GM12878 (cell line): Measurements from ENCODE around the gene AQP9. TPM values are rescaled to one million over a fixed set of nuclear protein-coding genes. Genes with fewer than 3 reads are reported as not detected.

Source experiments
- ATAC-seq: fragments of 200-7000 bp; cut with Tn5 transposase; 3 replicates; pipeline ENCODE4 v1.9.1; 2020; ENCODE audit warnings: mild to moderate bottlenecking, moderate library complexity
- BruUV-seq: library from RNA; stranded (reverse); fragments of 400-500 nt; replicated peaks from 2 replicates; lab custom pipeline; 2021; lab: Mats Ljungman, UMichigan
- CTCF ChIA-PET: fragments of 300-600 bp; sonication (Branson Sonifier 250); formaldehyde crosslinking; extraction: SDS; loops from one replicate; lab custom pipeline; 2021; ENCODE audit warnings: inconsistent platforms; lab: Yijun Ruan, JAX
- POLR2A ChIA-PET: fragments of 350-600 bp; formaldehyde crosslinking; extraction: SDS; loops from one replicate; lab custom pipeline; 2021; ENCODE audit warnings: inconsistent platforms; lab: Charles Lee
- RAD21 ChIA-PET: fragments of 300-600 bp; sonication (Branson Sonifier 250); formaldehyde crosslinking; loops from one replicate; lab custom pipeline; 2023; ENCODE audit warnings: antibody characterized with exemption; ENCODE audit not compliant: unreplicated experiment; lab: Charles Lee
- SMC1A ChIA-PET: fragments of 300-600 bp; sonication (Branson Sonifier 250); formaldehyde crosslinking; loops from one replicate; lab custom pipeline; 2023; ENCODE audit not compliant: unreplicated experiment, uncharacterized antibody; lab: Charles Lee
- DNase-seq: peaks from one replicate; pipeline ENCODE4 v3.0.0-alpha.2; 2011; ENCODE audit warnings: low read depth, low spot score
- FAIRE-seq: peaks from 3 replicates; lab custom pipeline; 2011; peaks lifted over from hg19 to GRCh38; lab: Jason Lieb, UNC
- H2AFZ ChIP-seq: 2 replicates; pipeline ENCODE4 v1.6.0; 2011; ENCODE audit warnings: low read depth, low read length, control low read depth; ENCODE audit not compliant: control insufficient read depth
- H3K27ac ChIP-seq: 2 replicates; pipeline ENCODE4 v1.5.1; 2011; ENCODE audit warnings: control low read depth; ENCODE audit not compliant: control insufficient read depth, insufficient read depth
- H3K27me3 ChIP-seq, 2 experiments: replicated peaks in 1 of 2; 2 replicates each; pipeline versions ENCODE4 v1.6.0 to v1.6.1; 2011; ENCODE audit warnings: low read length in 1 of 2; ENCODE audit not compliant: control insufficient read depth in 2 of 2, insufficient read depth in 2 of 2
- H3K36me3 ChIP-seq, 2 experiments: 2 replicates each; pipeline ENCODE4 v1.5.1; 2011; ENCODE audit warnings: low read length in 1 of 2; ENCODE audit not compliant: control insufficient read depth in 2 of 2, insufficient read depth in 2 of 2
- H3K4me1 ChIP-seq: 2 replicates; pipeline ENCODE4 v1.6.1; 2011; ENCODE audit warnings: mild to moderate bottlenecking, low read length, moderate library complexity, mixed read lengths; ENCODE audit not compliant: control insufficient read depth, insufficient read depth
- H3K4me2 ChIP-seq: 2 replicates; pipeline ENCODE4 v1.6.0; 2011; ENCODE audit warnings: control low read depth; ENCODE audit not compliant: control insufficient read depth, insufficient read depth
- H3K4me3 ChIP-seq: fragments of 200-600 bp; sonication (generic); 2 replicates; pipeline ENCODE4 v1.5.1; 2016
- H3K79me2 ChIP-seq: 2 replicates; pipeline ENCODE4 v1.6.0; 2011; ENCODE audit warnings: low read length; ENCODE audit not compliant: control insufficient read depth, insufficient read depth
- H3K9ac ChIP-seq: 2 replicates; pipeline ENCODE4 v1.8.0; 2011; ENCODE audit warnings: low read length, control low read depth, mixed read lengths; ENCODE audit not compliant: control insufficient read depth, insufficient read depth
- H3K9me3 ChIP-seq: replicated peaks from 3 replicates; pipeline ENCODE4 v1.5.1; 2011; ENCODE audit warnings: mild to moderate bottlenecking, low read length; ENCODE audit not compliant: control insufficient read depth, insufficient read depth
- H4K20me1 ChIP-seq: 2 replicates; pipeline ENCODE4 v1.6.0; 2011; ENCODE audit not compliant: control insufficient read depth, insufficient read depth
- FOXK2 ChIP-seq: fragments of 450-650 bp; IDR thresholded peaks from 2 replicates; pipeline ENCODE4 v1.6.1; 2017; ENCODE audit warnings: mild to moderate bottlenecking, moderate library complexity
- GATAD2B ChIP-seq: fragments of 450-650 bp; conservative IDR thresholded peaks from 2 replicates; pipeline ENCODE4 v1.6.1; 2017; ENCODE audit warnings: low read depth, mild to moderate bottlenecking, moderate library complexity
- POLR2AphosphoS5 ChIP-seq: IDR thresholded peaks from 2 replicates; pipeline ENCODE4 v1.6.1; 2011; ENCODE audit warnings: mild to moderate bottlenecking, low read length, inconsistent platforms
- RBBP5 ChIP-seq: fragments of 200-600 bp; sonication (generic); conservative IDR thresholded peaks from 2 replicates; pipeline ENCODE4 v1.6.1; 2016
- TCF7 ChIP-seq: IDR thresholded peaks from 2 replicates; pipeline ENCODE4 v1.6.1; 2014; ENCODE audit warnings: antibody characterized with exemption, borderline replicate concordance
- ZNF217 ChIP-seq: fragments of 450-650 bp; IDR thresholded peaks from 2 replicates; pipeline ENCODE4 v1.6.1; 2017; ENCODE audit warnings: antibody characterized with exemption, mild to moderate bottlenecking
- WGBS: methylation state at CpG from one replicate; pipeline ENCODE4 v1.1.6; 2016; ENCODE audit warnings: low lambda C conversion rate; ENCODE audit not compliant: insufficient replicate concordance, insufficient coverage; ENCODE audit errors: missing lambda C conversion rate; 5-methylcytosine and 5-hydroxymethylcytosine counted together
- in situ Hi-C: fragments of 300-500 bp; cut with MboI; formaldehyde crosslinking; loops from 9 replicates; pipeline ENCODE4 v1.14.3; 2018; ENCODE audit warnings: mixed read lengths
- intact Hi-C: fragments of 100-400 bp; cut with micrococcal nuclease; formaldehyde crosslinking; loops from one replicate; pipeline ENCODE4 v1.14.2; 2022; ENCODE audit not compliant: unreplicated experiment
- polyA plus RNA-seq, 11 experiments: library from polyadenylated mRNA; depleted of rRNA in 4 of 11; unstranded in 6 of 11; stranded (reverse) in 5 of 11; fragments of >200 nt; fragmentation: Nextera tagmentation in 4 of 11; fragmentation: Illumina TruSeq in 1 of 11; extraction: Ambion mirVana in 4 of 11; extraction: Trizol in 1 of 11; gene quantifications; 1 replicate in 1 of 11; 2 replicates in 10 of 11; pipeline versions ENCODE4 v1.2.1 to v1.2.3, GENCODE V29; 2011 to 2016; ENCODE audit warnings: inconsistent platforms in 2 of 11, missing spikeins in 2 of 11, low read depth in 1 of 11
- total RNA-seq, 4 experiments: library from RNA; depleted of rRNA in 3 of 4; stranded (reverse); fragments of >200 nt in 3 of 4; fragmentation: Illumina TruSeq in 1 of 4; extraction: Trizol in 1 of 4; gene quantifications; 2 replicates each; pipeline versions ENCODE4 v1.2.1 to v1.2.3, GENCODE V29; 2013 to 2021
- TF ChIP-seq, protein P1 (sequence below), 3 experiments: IDR thresholded peaks in 2 of 3; conservative IDR thresholded peaks in 1 of 3; 2 replicates each; pipeline ENCODE4 v1.5.1; 2011; ENCODE audit warnings: low read depth in 3 of 3, low read length in 3 of 3, mild to moderate bottlenecking in 3 of 3, control low read depth in 2 of 3, moderate library complexity in 2 of 3, inconsistent platforms in 1 of 3, mixed read lengths in 1 of 3; ENCODE audit not compliant: control insufficient read depth in 2 of 3, insufficient read depth in 1 of 3; ENCODE audit errors: extremely low read depth in 1 of 3
- TF ChIP-seq, protein P2 (sequence below): fragments of 150-350 bp; IDR thresholded peaks from 2 replicates; pipeline ENCODE4 v1.6.1; 2016; ENCODE audit warnings: low read depth, low read length
- TF ChIP-seq, protein P3 (sequence below): IDR thresholded peaks from 2 replicates; pipeline ENCODE4 v1.6.1; 2011; ENCODE audit warnings: low read depth, low read length, improper control_type of control experiment, borderline replicate concordance

The AQP9 gene
- total and polyA plus RNA-seq, 10 of the 15 experiments (the other 5 are each of a cell fraction or from before 2014, with no cell fraction given), result 0.05 to 3.0 (median 0.22) TPM

DNA sequence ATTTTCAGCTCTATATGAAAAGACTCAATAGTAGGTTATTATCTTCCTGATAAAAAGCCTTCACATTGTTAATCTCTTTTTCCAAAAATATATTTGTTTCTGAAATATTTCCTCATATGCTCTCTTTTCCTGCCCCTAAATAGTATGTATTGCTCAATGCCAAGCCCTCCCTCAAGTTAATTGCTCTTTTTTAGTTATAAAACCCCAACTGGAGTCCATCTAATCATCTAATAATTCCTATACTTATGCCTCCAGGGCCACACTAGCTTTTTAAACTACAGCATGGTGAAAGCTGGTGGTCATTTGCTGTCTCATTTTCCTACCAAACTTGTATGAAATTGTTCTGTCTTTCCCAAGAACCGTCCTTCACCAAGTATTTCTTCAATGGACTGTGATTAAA, 26.7 kb downstream of the AQP9 start:
- TF ChIP-seq FOXK2 (no peak), POLR2AphosphoS5 (no peak), GATAD2B (no peak)
- TF ChIP-seq, protein P1, sequence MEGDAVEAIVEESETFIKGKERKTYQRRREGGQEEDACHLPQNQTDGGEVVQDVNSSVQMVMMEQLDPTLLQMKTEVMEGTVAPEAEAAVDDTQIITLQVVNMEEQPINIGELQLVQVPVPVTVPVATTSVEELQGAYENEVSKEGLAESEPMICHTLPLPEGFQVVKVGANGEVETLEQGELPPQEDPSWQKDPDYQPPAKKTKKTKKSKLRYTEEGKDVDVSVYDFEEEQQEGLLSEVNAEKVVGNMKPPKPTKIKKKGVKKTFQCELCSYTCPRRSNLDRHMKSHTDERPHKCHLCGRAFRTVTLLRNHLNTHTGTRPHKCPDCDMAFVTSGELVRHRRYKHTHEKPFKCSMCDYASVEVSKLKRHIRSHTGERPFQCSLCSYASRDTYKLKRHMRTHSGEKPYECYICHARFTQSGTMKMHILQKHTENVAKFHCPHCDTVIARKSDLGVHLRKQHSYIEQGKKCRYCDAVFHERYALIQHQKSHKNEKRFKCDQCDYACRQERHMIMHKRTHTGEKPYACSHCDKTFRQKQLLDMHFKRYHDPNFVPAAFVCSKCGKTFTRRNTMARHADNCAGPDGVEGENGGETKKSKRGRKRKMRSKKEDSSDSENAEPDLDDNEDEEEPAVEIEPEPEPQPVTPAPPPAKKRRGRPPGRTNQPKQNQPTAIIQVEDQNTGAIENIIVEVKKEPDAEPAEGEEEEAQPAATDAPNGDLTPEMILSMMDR (IDR thresholded peaks at IDR 0.05 in 2 of 3, conservative IDR thresholded peaks at IDR 0.05 in 1 of 3; ENCODE audit: control insufficient read depth in 2 of 3, extremely low read depth in 1 of 3, insufficient read depth in 1 of 3, low read depth in 3 of 3, low read length in 3 of 3), result no peak
- TF ChIP-seq, all 136 proteins: peak for 0
- CTCF ChIA-PET, result no interaction called here
- BruUV-seq, result no TSS peak
- no peaks in the 10 kb centered on the region for H4K20me1 ChIP-seq
- intact Hi-C loops (no loop called here), in situ Hi-C loops (no loop called here)
- H3K4me3 ChIP-seq, result no peak overlapping the region
- no peaks in the 10 kb centered on the region for H3K79me2 ChIP-seq
- POLR2A ChIA-PET, result no interaction called here
- peaks cover 0 to 4% of the 10 kb centered on the region in 2 experiments; a peak in 2 of 4 replicates for H3K27me3 ChIP-seq
- WGBS, result 0% methylated on average over 1 of the region's 1 CpG
- H2AFZ ChIP-seq, result no peak overlapping the region
- H3K4me2 ChIP-seq, result no peak overlapping the region
- H3K36me3 ChIP-seq, result no peaks in the 10 kb centered on the region
- no peak overlapping the region for H3K27ac ChIP-seq
- DNase-seq (no peak), ATAC-seq (no peak), FAIRE-seq (no peak)
- no peaks in the 10 kb centered on the region for H3K9me3 ChIP-seq
- RAD21 ChIA-PET, result no interaction called here
- SMC1A ChIA-PET, result no interaction called here
- no peaks in the 10 kb centered on the region for H3K4me1 ChIP-seq
- no peak overlapping the region for H3K9ac ChIP-seq

DNA sequence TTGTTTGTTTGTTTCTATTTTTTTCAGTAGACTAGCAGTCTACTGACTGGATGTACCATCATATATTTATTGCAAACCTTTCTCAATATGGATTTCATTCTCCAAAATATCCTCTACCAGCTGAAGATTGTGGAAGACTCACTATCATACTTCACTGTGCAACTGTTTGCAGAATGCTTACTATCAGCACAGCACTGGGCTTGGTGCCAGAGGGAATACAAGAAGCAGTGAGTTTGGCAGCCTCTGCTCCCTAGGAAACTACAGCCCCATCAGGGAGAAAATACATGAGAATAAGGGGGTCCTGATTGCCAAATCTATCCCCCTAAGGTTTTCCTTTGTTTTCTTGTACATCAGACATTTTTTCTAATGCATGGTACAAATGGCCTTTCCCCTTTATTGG, 27.5 kb downstream of the AQP9 start:
- H3K9ac ChIP-seq, result no peak overlapping the region
- intact Hi-C loops, result no loop called here
- DNase-seq, result no peak
- ChIA-PET RAD21 (no interaction called here), CTCF (no interaction called here), SMC1A (no interaction called here), POLR2A (no interaction called here)
- H3K27me3 ChIP-seq, result peaks cover 0 to 4% of the 10 kb centered on the region in 2 experiments; a peak in 2 of 4 replicates
- H3K4me3 ChIP-seq, result no peak overlapping the region
- no peak for ATAC-seq
- no peak overlapping the region for H3K27ac ChIP-seq
- FAIRE-seq, result no peak
- H3K79me2 ChIP-seq, result no peaks in the 10 kb centered on the region
- no peaks in the 10 kb centered on the region for H3K4me1 ChIP-seq
- in situ Hi-C loops, result no loop called here
- H2AFZ ChIP-seq, result no peak overlapping the region
- no peaks in the 10 kb centered on the region for H3K9me3 ChIP-seq
- no TSS peak for BruUV-seq
- no peak overlapping the region for H3K4me2 ChIP-seq
- no peaks in the 10 kb centered on the region for H4K20me1 ChIP-seq
- no peaks in the 10 kb centered on the region for H3K36me3 ChIP-seq
- no peak for TF ChIP-seq ZNF217
- TF ChIP-seq, protein P2, sequence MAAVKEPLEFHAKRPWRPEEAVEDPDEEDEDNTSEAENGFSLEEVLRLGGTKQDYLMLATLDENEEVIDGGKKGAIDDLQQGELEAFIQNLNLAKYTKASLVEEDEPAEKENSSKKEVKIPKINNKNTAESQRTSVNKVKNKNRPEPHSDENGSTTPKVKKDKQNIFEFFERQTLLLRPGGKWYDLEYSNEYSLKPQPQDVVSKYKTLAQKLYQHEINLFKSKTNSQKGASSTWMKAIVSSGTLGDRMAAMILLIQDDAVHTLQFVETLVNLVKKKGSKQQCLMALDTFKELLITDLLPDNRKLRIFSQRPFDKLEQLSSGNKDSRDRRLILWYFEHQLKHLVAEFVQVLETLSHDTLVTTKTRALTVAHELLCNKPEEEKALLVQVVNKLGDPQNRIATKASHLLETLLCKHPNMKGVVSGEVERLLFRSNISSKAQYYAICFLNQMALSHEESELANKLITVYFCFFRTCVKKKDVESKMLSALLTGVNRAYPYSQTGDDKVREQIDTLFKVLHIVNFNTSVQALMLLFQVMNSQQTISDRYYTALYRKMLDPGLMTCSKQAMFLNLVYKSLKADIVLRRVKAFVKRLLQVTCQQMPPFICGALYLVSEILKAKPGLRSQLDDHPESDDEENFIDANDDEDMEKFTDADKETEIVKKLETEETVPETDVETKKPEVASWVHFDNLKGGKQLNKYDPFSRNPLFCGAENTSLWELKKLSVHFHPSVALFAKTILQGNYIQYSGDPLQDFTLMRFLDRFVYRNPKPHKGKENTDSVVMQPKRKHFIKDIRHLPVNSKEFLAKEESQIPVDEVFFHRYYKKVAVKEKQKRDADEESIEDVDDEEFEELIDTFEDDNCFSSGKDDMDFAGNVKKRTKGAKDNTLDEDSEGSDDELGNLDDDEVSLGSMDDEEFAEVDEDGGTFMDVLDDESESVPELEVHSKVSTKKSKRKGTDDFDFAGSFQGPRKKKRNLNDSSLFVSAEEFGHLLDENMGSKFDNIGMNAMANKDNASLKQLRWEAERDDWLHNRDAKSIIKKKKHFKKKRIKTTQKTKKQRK, result no peak
- TF ChIP-seq, protein P3, sequence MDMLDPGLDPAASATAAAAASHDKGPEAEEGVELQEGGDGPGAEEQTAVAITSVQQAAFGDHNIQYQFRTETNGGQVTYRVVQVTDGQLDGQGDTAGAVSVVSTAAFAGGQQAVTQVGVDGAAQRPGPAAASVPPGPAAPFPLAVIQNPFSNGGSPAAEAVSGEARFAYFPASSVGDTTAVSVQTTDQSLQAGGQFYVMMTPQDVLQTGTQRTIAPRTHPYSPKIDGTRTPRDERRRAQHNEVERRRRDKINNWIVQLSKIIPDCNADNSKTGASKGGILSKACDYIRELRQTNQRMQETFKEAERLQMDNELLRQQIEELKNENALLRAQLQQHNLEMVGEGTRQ, result no peak
- no peak for TF ChIP-seq TCF7
- TF ChIP-seq RBBP5, result no peak
